NCI-H345 treated with DMSO at 0.1 percent for 48 hours (cell line): ENCODE results near the gene INHBE.
"Not testable (repeated sequence)": the region's sequence is repeated elsewhere in the genome, so short reads cannot be mapped to it uniquely, and the experiment has no call there.

Experiments used
- DNase-seq: peaks from one replicate; lab custom pipeline; 2025; ENCODE audit not compliant: unreplicated experiment; lab: John Stamatoyannopoulos, UW

Gene INHBE, protein sequence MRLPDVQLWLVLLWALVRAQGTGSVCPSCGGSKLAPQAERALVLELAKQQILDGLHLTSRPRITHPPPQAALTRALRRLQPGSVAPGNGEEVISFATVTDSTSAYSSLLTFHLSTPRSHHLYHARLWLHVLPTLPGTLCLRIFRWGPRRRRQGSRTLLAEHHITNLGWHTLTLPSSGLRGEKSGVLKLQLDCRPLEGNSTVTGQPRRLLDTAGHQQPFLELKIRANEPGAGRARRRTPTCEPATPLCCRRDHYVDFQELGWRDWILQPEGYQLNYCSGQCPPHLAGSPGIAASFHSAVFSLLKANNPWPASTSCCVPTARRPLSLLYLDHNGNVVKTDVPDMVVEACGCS

DNA sequence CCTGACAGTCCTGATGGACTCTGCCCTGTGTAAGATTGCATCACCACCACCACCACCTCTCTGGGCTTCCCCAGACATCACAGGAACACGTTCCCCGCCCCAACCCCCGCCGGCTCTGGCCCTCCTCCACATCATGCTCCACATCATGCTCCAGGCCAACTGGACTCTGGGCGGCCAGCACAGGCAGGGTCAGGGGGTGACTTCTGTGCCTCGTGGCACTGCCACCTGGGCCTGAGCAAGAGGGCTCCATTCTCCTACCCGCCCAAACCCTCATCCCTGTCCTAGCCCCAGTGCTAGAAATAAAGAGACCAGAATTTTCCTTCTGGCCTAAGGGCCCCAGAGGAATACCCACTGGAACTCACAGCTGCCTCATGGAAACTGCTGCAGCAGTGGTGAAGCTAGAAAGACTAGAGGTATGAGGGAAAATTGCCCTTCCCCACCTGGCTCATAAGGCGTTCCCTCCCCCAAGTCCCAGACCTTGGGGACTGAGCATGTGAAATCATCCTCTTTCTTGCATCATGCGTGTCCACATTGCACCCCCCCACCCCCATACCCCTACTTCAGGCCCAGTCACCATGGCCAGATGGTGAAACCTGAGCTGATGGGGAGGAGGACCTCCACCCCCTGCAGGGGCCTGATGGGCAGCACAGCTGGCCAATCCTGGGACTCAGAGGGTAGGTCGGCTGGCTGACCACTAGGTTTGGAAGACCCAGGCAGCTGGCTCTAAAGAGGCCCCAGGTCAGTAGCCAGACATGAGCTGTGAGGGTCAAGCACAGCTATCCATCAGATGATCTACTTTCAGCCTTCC lies at the start of gene INHBE:
INHBE (plus strand) TSS at position 742 of the 808 bp plus-strand sequence. CDS start 230 bp downstream, outside the sequence.
- no peak for DNase-seq

DNA sequence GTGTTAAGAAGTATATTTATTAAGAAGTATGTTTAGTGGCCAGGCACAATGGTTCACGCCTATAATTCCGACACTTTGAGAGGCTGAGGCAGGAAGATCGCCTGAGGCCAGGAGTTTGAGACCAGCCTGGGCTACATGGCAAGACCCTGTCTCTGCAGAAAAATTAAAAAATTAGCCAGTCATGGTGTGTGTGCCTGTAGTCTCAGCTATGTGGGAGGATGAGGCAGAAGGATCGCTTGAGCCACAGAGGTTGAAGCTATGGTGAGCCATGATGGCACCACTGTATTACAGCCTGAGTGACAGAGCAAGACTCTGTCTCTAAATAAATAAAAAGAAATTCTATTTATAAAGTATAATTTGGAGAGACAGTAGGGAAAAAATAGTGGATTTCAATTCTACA lies 44.6 kb upstream of the INHBE start:
- DNase-seq, result no peak

GRCh38 chr12:57414160-57414559 lies 40.9 kb upstream of the INHBE start:
- not testable (repeated sequence) for DNase-seq

DNA sequence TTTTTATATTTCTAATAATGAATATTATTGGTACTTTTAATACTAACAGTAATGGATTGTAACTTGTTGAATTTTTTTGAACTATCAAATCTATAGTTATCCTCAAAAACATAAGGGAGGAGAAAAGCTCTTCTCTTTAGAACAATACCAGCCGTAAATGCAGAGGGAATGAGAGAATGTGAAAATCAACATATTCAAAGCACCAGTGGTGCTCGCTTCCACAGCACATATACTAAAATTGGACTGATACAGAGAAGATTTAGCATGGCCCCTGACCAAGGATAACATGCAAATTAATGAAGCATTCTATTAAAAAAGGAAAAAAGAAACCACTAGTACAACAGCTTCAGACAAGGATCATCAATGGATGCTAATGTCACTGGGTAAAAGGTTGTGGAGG lies 40.0 kb upstream of the INHBE start:
- no peak for DNase-seq

DNA sequence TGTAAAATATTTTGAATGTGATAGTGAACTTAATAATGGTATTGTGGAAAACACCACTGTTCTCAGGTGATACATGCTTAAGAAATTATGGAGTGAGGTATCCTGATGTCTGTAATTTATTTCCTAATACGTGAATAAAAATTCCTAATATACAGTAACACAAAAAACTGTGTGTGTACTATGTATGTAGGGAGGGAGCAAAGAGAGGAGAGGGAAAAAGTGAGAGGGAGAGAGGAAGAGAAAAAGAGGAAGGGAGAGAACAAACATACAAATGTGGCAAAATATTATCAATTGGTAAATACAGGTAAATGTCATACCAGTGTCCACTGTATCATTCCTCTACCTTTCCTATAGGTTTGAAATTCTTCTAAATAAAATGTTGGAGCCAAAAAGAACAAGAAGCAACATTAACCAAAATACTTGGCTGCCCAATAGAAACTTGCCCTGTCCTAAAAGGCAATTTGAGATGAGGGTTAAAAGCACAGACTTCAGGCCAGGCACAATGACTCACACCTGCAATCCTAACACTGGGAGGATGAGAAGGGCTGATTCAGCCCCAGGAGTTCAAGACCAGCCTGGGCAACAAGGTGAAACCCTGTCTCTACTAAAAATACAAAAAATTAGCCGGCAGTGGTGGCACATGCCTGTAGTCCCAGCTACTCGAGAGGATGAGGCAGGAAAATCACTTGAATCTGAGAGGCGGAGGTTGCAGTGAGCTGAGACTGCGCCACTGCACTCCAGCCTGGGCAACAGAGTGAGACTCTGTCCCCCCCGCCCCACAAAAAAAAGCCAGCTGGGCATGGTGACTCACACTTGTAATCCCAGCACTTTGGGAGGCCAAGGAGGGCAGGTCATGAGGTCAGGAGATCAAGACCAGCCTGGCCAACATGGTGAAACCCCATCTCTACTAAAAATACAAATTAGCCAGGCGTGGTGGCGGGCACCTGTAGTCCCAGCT lies 38.8 kb upstream of the INHBE start:
- no peak for DNase-seq

DNA sequence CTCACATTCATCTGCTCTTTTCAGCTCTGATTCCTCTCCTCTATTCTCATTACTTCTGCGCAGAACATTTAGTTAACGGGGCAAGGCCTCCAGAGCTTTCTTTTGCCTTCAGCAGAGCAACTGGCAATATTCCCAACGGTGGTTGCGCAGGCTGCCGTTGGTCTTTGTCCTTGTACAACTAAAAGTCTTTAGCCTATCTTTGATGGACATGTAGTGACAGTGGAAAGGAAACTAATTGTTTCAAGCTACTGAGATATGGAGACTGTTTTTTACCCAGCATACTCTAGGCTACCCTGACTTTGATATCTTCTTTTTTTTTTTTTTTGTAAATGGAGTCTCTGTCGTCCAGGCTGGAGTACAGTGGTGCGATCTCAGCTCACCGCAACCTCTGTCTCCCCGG lies 36.9 kb upstream of the INHBE start:
- DNase-seq, result no peak

DNA sequence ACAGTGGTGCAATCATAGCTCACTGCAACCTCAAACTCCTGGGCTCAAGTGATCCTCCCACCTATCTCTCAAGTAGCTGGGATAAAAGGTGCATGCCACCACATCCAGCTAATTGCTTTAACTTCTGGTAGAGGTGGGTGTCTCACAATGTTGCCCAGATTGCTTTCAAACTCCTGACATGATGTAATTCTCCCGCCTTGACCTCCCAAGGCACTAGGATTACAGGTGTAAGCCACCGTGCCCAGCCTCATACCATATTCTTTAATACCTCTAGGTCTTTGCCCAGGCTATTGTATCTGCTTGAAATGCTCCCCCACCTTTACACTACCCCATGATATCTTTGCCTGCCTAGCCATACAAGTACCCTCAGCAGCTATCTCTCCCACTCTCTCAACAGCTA lies 35.6 kb upstream of the INHBE start:
- no peak for DNase-seq

DNA sequence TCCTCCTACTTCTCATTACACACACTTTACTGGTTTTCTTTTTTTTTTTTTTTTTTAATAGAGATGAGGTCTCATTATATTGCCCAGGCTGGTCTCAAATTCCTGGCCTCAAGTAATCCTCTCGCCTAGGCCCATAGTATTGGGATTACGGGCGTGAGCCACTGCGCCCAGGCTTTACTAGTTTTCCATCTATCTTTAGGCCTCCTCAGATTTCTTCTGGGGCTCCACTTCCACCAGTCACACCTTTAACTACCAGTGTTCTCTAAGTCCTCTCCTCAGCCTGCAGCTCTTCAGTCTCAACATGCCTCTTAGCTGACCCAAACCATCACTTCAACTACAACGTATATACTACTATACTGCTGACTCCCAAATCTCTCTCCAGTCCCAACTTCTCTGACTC lies 34.6 kb upstream of the INHBE start:
- no peak for DNase-seq

- not testable (repeated sequence) for DNase-seq
These were observed 28.2 kb upstream of the INHBE start for GRCh38 chr12:57426948-57427347.

- DNase-seq, result no peak
These were observed 26.1 kb upstream of the INHBE start for GRCh38 chr12:57428965-57429364.

DNA sequence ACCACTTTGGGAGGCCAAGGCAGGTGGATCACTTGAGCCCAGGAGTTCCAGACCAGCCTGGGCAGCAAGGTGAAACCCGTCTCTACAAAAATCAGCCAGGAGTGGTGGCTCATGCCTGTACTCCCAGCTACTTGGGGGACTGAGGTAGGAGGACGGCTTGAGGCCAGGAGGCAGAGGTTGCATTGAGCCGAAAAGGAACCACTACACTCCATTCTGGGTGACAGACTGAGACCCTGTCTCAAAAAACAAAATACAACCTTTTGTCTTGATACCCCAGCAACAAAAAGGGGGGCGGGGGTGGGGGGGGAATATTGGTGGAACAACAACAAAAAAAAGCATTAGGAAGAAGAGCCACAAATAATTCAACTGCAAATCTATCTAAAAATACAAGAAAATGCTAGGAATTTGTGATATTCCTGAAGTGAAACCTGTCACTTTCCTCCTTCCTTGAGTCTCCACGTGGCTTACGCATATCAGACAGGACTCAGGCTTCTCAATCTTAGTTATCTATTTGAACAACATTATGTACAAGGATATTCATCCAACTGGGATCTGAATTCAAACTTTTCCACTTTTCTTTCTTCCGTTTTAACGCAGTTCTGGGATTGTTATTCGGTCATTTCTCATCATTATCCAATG lies 25.5 kb upstream of the INHBE start:
- no peak for DNase-seq

GRCh38 chr12:57430112-57430930 lies 24.8 kb upstream of the INHBE start:
- DNase-seq, result peak; percentile 2

GRCh38 chr12:57430931-57431566 lies 24.1 kb upstream of the INHBE start, which contains the start of gene R3HDM2:
TSS of gene R3HDM2 (minus strand) at chr12:57431043. CDS start at chr12:57310428, 120,615 bp downstream.
- DNase-seq, result peak; percentile 93

DNA sequence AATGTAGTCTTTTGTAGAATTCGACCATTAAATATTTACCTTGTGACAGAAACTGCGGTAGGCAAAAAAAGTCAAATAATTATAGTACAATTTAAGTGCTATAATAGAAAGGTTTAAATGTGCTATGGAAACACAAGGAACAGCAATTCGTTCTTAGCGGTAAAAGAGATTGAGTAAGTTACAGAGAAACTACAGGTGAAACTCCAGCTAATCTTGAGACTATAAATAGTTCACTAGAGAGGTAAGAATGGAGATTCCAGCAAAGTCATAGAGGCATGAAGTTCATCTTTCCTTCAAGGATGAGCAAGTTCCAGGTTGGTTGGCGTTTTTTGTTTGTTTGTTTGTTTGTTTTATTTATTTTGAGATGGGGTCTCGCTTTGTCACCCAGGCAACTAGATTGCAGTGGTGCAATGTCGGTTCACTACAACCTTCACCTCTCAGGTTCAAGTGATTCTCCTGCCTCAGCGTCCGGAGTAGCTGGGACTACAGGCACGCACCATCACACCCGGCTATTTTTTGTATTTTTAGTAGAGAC lies 23.4 kb upstream of the INHBE start:
- no peak for DNase-seq

GRCh38 chr12:57433370-57433769 lies 21.7 kb upstream of the INHBE start:
- no peak for DNase-seq

DNA sequence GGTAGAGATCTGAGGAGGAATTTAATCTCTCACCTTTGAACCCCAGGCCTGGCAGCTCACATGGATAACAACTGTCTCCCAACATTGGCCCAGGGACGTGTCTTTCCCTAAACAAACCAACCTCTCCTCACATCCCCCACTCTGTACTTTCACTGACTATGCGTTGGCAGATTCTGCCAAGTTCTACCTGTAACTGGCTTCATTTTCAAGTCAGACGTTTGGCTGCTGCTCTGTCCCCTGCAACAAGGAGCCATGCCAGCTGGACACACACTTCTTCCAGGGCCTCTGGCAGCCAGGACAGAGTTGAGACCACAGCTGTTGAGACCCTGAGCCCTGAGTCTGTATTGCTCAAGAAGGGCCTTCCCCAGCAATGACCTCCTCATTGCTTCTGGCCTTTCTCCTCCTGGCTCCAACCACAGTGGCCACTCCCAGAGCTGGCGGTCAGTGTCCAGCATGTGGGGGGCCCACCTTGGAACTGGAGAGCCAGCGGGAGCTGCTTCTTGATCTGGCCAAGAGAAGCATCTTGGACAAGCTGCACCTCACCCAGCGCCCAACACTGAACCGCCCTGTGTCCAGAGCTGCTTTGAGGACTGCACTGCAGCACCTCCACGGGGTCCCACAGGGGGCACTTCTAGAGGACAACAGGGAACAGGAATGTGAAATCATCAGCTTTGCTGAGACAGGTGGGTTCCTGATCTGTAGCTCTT lies 20.4 kb upstream of the INHBE start, which contains the start of gene INHBC:
INHBC (plus strand) TSS at position 268 of the 707 bp plus-strand sequence; CDS start at position 371, 103 bp downstream.
- no peak for DNase-seq

DNA sequence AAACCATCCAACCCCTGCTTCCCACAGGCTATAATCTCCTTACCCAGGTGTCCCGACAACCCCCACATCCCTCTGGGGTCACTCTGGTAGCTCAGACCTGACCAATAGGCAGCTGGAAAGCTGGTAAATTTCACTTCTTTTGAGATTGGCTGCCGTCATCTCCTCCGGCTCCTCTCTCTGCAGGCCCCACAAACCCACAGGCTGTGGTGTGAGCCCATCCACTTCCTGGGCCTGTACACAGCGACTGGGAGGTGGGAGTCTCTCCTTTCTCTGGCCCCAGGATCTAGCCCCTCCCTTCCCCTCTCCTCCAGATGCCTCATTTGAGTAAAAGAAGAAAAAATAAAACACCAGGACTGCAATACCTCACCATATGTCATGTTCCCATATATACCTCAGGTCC lies 19.8 kb upstream of the INHBE start:
- DNase-seq, result no peak

GRCh38 chr12:57438400-57438799 lies 16.7 kb upstream of the INHBE start:
- DNase-seq, result no peak
